GM18507 (cell line): ENCODE results near the gene RBBP8NL.

Experiments
- DNase-seq: peaks from one replicate; pipeline ENCODE4 v3.0.0; 2011; ENCODE audit warnings: low read depth; ENCODE audit not compliant: insufficient read length; ENCODE audit errors: extremely low spot score
- FAIRE-seq: peaks from 2 replicates; lab custom pipeline; 2011; peaks lifted over from hg19 to GRCh38; lab: Jason Lieb, UNC

RBBP8NL gene

GRCh38 chr20:62463651-62464424, 36.5 kb upstream of the RBBP8NL start:
- FAIRE-seq (no peak), DNase-seq (no peak)

- DNase-seq (no peak), FAIRE-seq (no peak)
Observed at GRCh38 chr20:62462976-62463592, 35.7 kb upstream of the RBBP8NL start.

GRCh38 chr20:62461834-62462233, 34.5 kb upstream of the RBBP8NL start:
- FAIRE-seq (no peak), DNase-seq (no peak)

GRCh38 chr20:62461157-62461556, 33.8 kb upstream of the RBBP8NL start:
- no peak for FAIRE-seq

GRCh38 chr20:62460678-62461077, 33.3 kb upstream of the RBBP8NL start:
- FAIRE-seq = no peak

More at GRCh38 chr20:62461157-62461556, 33.8 kb upstream of the RBBP8NL start:
- no peak for DNase-seq

GRCh38 chr20:62459488-62459887, 32.1 kb upstream of the RBBP8NL start:
- DNase-seq (no peak), FAIRE-seq (no peak)

More at GRCh38 chr20:62460678-62461077, 33.3 kb upstream of the RBBP8NL start:
- no peak for DNase-seq

GRCh38 chr20:62458275-62459251, 31.2 kb upstream of the RBBP8NL start:
- no peak for DNase-seq

GRCh38 chr20:62457831-62458230, 30.5 kb upstream of the RBBP8NL start:
- FAIRE-seq (no peak), DNase-seq (no peak)

More at GRCh38 chr20:62458275-62459251, 31.2 kb upstream of the RBBP8NL start:
- no peak for FAIRE-seq

- DNase-seq (no peak), FAIRE-seq (no peak)
Observed at GRCh38 chr20:62457098-62457497, 29.8 kb upstream of the RBBP8NL start.

GRCh38 chr20:62455929-62456328, 28.6 kb upstream of the RBBP8NL start:
- no peak for FAIRE-seq
- DNase-seq = no peak

GRCh38 chr20:62454904-62455636, 27.7 kb upstream of the RBBP8NL start:
- DNase-seq (no peak), FAIRE-seq (no peak)

- no peak for FAIRE-seq
- DNase-seq = no peak
Observed at GRCh38 chr20:62453186-62453808, 26.0 kb upstream of the RBBP8NL start.

GRCh38 chr20:62452475-62453095, 25.2 kb upstream of the RBBP8NL start:
- no peak for DNase-seq
- no peak for FAIRE-seq

GRCh38 chr20:62451970-62452369, 24.6 kb upstream of the RBBP8NL start:
- DNase-seq = no peak
- FAIRE-seq = no peak

GRCh38 chr20:62451156-62451767, 23.9 kb upstream of the RBBP8NL start:
- DNase-seq (no peak), FAIRE-seq (no peak)

- no peak for FAIRE-seq
- no peak for DNase-seq
Observed at GRCh38 chr20:62449951-62450691, 22.8 kb upstream of the RBBP8NL start.

GRCh38 chr20:62448788-62449187, 21.4 kb upstream of the RBBP8NL start:
- FAIRE-seq = no peak
- DNase-seq = no peak
